HEK293T (cell line): ENCODE measurements around the gene NAPA.

Experiments
- CTBP1 ChIP-seq: fragments of 450-650 bp; IDR thresholded peaks from 2 replicates; pipeline ENCODE4 v1.6.1; 2016; ENCODE audit warnings: borderline replicate concordance
- FOXM1 ChIP-seq: fragments of 450-650 bp; IDR thresholded peaks from 2 replicates; pipeline ENCODE4 v1.6.1; 2017; ENCODE audit warnings: mild to moderate bottlenecking, borderline replicate concordance
- SP1 ChIP-seq: fragments of 450-650 bp; IDR thresholded peaks from 2 replicates; pipeline ENCODE4 v1.6.1; 2017
- SUZ12 ChIP-seq: fragments of 450-650 bp; IDR thresholded peaks from 2 replicates; pipeline ENCODE4 v1.6.1; 2016; ENCODE audit warnings: mild to moderate bottlenecking

GRCh38 chr19:47483800-47484690 is 30.8 kb downstream of the NAPA start, which contains the start of gene KPTN:
- TF ChIP-seq SP1 (no peak), SUZ12 (no peak), FOXM1 (peak; percentile 22; the same call in 1 of the 2 replicates), CTBP1 (no peak)
